ENCODE data around the gene DNAJB2.

DNA sequence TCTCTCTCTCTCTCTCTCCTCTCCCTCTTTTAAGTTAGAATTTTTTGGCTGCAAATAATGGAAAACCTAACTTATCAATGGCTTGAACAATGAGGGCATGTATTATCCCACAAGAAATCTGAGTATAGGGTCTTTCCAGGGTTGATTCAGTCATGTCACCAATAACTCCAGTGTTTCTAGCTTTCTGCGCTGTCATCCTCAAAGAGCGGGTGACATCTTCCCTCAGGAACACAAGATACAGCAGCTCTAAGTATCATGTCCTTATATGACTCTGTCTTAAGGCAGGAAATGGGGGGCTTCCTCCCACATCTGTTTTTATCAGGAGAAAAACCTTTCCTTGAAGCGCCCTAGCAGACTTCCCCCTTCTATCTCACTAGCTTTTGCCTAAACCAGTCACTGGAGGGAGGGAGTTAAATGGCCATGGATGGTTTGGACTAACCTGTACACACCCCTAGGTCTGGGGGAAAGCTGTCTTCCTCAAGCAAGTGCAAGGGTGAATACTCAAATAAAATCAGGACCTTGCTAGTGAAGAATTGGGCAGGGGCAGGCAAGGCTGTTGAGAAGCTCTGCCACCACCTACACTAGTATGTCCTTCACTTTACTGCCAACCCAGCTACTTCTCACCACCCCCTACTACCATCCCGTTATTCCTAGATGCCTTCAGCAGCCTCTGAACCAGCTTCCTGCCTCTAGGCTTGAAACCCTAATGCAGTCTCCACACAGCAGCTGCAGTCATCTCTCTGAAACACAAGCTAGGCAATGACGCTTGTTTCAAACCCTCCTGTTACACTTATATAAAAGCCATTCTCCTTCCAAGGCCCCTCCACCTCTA, 17.9 kb upstream of the DNAJB2 start:
- TF ChIP-seq, protein P1, sequence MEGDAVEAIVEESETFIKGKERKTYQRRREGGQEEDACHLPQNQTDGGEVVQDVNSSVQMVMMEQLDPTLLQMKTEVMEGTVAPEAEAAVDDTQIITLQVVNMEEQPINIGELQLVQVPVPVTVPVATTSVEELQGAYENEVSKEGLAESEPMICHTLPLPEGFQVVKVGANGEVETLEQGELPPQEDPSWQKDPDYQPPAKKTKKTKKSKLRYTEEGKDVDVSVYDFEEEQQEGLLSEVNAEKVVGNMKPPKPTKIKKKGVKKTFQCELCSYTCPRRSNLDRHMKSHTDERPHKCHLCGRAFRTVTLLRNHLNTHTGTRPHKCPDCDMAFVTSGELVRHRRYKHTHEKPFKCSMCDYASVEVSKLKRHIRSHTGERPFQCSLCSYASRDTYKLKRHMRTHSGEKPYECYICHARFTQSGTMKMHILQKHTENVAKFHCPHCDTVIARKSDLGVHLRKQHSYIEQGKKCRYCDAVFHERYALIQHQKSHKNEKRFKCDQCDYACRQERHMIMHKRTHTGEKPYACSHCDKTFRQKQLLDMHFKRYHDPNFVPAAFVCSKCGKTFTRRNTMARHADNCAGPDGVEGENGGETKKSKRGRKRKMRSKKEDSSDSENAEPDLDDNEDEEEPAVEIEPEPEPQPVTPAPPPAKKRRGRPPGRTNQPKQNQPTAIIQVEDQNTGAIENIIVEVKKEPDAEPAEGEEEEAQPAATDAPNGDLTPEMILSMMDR (IDR thresholded peaks at IDR 0.05): no peak
- TF ChIP-seq POLR2AphosphoS5 (IDR thresholded peaks at IDR 0.05; ENCODE audit: insufficient read depth in 1 of 2, low read depth in 1 of 2): no peak
- no peak for TF ChIP-seq POLR2A (IDR thresholded peaks at IDR 0.05)

Data from vagina (tissue), 2 donors.